Measurements from ENCODE around the gene ERCC3. TPM values are rescaled to one million over a fixed set of nuclear protein-coding genes. Genes with fewer than 3 reads are reported as not detected.

ERCC3 gene
- total and polyA plus RNA-seq, 2 donors (not counting 3 experiments of a cell fraction or from before 2014, with no cell fraction given) = 40.7 to 47.3 TPM

DNA sequence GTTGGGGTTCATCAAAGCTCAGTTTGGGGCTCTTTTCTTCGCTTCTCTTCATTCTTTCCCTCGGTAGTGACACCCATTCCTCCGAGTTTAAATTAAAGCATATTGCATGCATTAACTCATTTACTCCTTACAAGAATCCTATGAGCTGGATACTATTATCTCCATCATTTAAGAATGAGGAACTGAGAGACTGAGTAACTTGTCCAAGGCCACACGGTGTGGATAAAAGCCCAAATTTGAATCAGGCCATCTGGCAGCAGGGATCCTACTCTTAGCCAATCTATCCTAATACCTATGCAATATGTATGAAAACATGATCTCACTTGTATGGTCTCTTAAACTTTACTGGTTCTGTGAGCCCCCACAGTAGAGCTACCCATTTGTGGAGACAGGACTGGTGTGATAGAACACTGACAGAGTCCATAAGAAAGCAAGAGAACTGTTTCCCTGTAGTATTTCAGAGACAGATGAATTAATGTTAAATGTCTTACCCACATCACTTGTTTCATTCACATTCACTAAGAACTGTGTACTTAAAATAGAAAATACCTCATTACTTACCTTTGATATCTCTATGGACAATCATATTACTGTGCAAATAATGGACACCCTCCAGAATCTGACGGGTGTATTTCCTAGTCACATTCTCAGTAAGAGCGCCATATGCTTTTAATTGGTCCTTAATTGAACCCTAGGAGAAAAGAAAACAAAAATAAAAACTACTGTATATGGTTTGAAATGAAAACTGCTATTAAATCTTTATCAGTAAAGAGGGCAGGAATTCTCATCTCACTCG is 20.4 kb upstream of the ERCC3 start:
- FAIRE-seq = no peak
- intact Hi-C loops (cut with micrococcal nuclease) = no loop called here

More for the DNA sequence above, 20.4 kb upstream of the ERCC3 start:
- H3K4me1 ChIP-seq (ENCODE audit: control insufficient read depth, extremely low read depth, insufficient read depth, low read length) = no peaks in the 10 kb centered on the region
- DNase-seq (ENCODE audit: low read depth, low spot score) = no peak
- TF ChIP-seq POLR2A (IDR thresholded peaks at IDR 0.05; ENCODE audit: low read depth, low read length) (no peak), JUN (IDR thresholded peaks at IDR 0.05; ENCODE audit: borderline replicate concordance, insufficient read depth, insufficient read length, low read depth) (no peak), GATA2 (IDR thresholded peaks at IDR 0.05; ENCODE audit: insufficient read depth, insufficient read length, low read depth, low read length) (no peak), MYC (IDR thresholded peaks at IDR 0.05; ENCODE audit: low read depth, low read length) (no peak), POLR2AphosphoS5 (IDR thresholded peaks at IDR 0.05; ENCODE audit: insufficient read depth, low read depth, low read length) (no peak), FOS (IDR thresholded peaks at IDR 0.05; ENCODE audit: borderline replicate concordance, insufficient read depth, low read length) (no peak), EZH2 (IDR thresholded peaks at IDR 0.05; ENCODE audit: borderline replicate concordance, low read depth, low read length, severe bottlenecking) (no peak)
- TF ChIP-seq, protein P1, sequence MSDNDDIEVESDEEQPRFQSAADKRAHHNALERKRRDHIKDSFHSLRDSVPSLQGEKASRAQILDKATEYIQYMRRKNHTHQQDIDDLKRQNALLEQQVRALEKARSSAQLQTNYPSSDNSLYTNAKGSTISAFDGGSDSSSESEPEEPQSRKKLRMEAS (IDR thresholded peaks at IDR 0.05; ENCODE audit: insufficient read depth, insufficient read length) = no peak
- TF ChIP-seq, protein P2, sequence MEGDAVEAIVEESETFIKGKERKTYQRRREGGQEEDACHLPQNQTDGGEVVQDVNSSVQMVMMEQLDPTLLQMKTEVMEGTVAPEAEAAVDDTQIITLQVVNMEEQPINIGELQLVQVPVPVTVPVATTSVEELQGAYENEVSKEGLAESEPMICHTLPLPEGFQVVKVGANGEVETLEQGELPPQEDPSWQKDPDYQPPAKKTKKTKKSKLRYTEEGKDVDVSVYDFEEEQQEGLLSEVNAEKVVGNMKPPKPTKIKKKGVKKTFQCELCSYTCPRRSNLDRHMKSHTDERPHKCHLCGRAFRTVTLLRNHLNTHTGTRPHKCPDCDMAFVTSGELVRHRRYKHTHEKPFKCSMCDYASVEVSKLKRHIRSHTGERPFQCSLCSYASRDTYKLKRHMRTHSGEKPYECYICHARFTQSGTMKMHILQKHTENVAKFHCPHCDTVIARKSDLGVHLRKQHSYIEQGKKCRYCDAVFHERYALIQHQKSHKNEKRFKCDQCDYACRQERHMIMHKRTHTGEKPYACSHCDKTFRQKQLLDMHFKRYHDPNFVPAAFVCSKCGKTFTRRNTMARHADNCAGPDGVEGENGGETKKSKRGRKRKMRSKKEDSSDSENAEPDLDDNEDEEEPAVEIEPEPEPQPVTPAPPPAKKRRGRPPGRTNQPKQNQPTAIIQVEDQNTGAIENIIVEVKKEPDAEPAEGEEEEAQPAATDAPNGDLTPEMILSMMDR (IDR thresholded peaks at IDR 0.05; ENCODE audit: extremely low read depth in 1 of 2, insufficient read depth in 1 of 2, low read depth in 1 of 2, low read length in 2 of 2) = no peak
- no peak overlapping the region for H3K4me2 ChIP-seq (ENCODE audit: insufficient read depth, low read length)
- H2AFZ ChIP-seq (ENCODE audit: low read depth, low read length) = no peak overlapping the region
- H3K4me3 ChIP-seq (replicated peaks in 1 of 3; ENCODE audit: insufficient read depth in 1 of 3, low read depth in 1 of 3, low read length in 3 of 3) = no peak overlapping the region
- no peaks in the 10 kb centered on the region for H4K20me1 ChIP-seq (replicated peaks; ENCODE audit: control insufficient read depth, extremely low read depth, insufficient read depth, low read length)
- dilution Hi-C loops (cut with MboI; ENCODE audit: extremely low pct_ligation_motif_present, low sequenced_read_pairs) = no loop called here
- H3K9me3 ChIP-seq (replicated peaks; ENCODE audit: control insufficient read depth, insufficient read depth, low read length) = no peaks in the 10 kb centered on the region
- POLR2A ChIA-PET = no interaction called here
- H3K27ac ChIP-seq (ENCODE audit: insufficient read depth, low read depth, low read length) = no peak overlapping the region
- H3K9me1 ChIP-seq (replicated peaks; ENCODE audit: control insufficient read depth, extremely low read depth, insufficient read depth, low read length) = no peaks in the 10 kb centered on the region
- peaks cover 14 to 27% of the 10 kb centered on the region in 2 experiments for H3K36me3 ChIP-seq (ENCODE audit: control insufficient read depth in 2 of 2, extremely low read depth in 1 of 2, insufficient read depth in 2 of 2, low read length in 2 of 2)
- CTCF ChIA-PET = interaction anchor here (1.5 to 2.8 kb wide), 3 partner anchors 10 to 165 kb away, joined by 4 to 10 read pairs (median 9); no protein-coding TSS in a partner anchor
- no peak overlapping the region for H3K9ac ChIP-seq (replicated peaks; ENCODE audit: extremely low read depth, insufficient read depth, low read length)
- BruUV-seq (replicated peaks) = no TSS peak
- no peaks in the 10 kb centered on the region for H3K27me3 ChIP-seq (ENCODE audit: control insufficient read depth in 2 of 2, insufficient read depth in 2 of 2, low read length in 2 of 2)
- H3K79me2 ChIP-seq (ENCODE audit: control insufficient read depth, insufficient read depth, low read length) = no peaks in the 10 kb centered on the region
